PC-3 (cell line): Measurements from ENCODE around the gene ZNF134. TPM values are rescaled to one million over a fixed set of nuclear protein-coding genes. Genes with fewer than 3 reads are reported as not detected.

ENCODE experiments used
- ATAC-seq: fragments of 200-7000 bp; cut with Tn5 transposase; 2 replicates; pipeline ENCODE4 v1.9.1; 2020; ENCODE audit warnings: mild to moderate bottlenecking, moderate library complexity
- BruUV-seq: library from RNA; stranded (reverse); fragments of 400-500 nt; replicated peaks from 2 replicates; lab custom pipeline; 2021; lab: Mats Ljungman, UMichigan
- CTCF ChIA-PET: fragments of 300-600 bp; sonication (Branson Sonifier 250); formaldehyde crosslinking; loops from one replicate; lab custom pipeline; 2022; ENCODE audit warnings: antibody characterized with exemption; lab: Charles Lee
- POLR2A ChIA-PET: fragments of 300-600 bp; sonication (Branson Sonifier 250); formaldehyde crosslinking; loops from one replicate; lab custom pipeline; 2022; ENCODE audit warnings: antibody characterized with exemption; ENCODE audit not compliant: unreplicated experiment; lab: Charles Lee
- DNase-seq: peaks from one replicate; pipeline ENCODE4 v3.0.0-alpha.2; 2015
- H2AFZ ChIP-seq: fragments of 300-600 bp; sonication (generic); 2 replicates; pipeline ENCODE4 v1.6.0; 2016; ENCODE audit warnings: antibody characterized with exemption, low read length
- H3F3A ChIP-seq: fragments of 300-600 bp; sonication (generic); one replicate; pipeline ENCODE4 v1.6.0; 2017; ENCODE audit warnings: antibody characterized with exemption, low read length, control low read depth, mild to moderate bottlenecking; ENCODE audit not compliant: unreplicated experiment
- H3K27ac ChIP-seq: fragments of 300-600 bp; sonication (generic); 2 replicates; pipeline ENCODE4 v1.5.1; 2016; ENCODE audit warnings: mild to moderate bottlenecking, low read length
- H3K27me3 ChIP-seq: fragments of 300-600 bp; sonication (generic); 2 replicates; pipeline ENCODE4 v1.6.1; 2016; ENCODE audit warnings: low read length, mixed read lengths
- H3K36me3 ChIP-seq: fragments of 300-600 bp; sonication (generic); 2 replicates; pipeline ENCODE4 v1.6.1; 2016; ENCODE audit warnings: low read depth, mixed run types, low read length, mixed read lengths
- H3K4me1 ChIP-seq: fragments of 300-600 bp; sonication (generic); 2 replicates; pipeline ENCODE4 v1.5.1; 2016; ENCODE audit warnings: low read length; ENCODE audit not compliant: insufficient read depth
- H3K4me2 ChIP-seq: fragments of 300-600 bp; sonication (generic); 2 replicates; pipeline ENCODE4 v1.6.0; 2016; ENCODE audit warnings: low read length
- H3K4me3 ChIP-seq: fragments of 300-600 bp; sonication (generic); 2 replicates; pipeline ENCODE4 v1.5.1; 2016; ENCODE audit warnings: mild to moderate bottlenecking, low read length, mixed read lengths
- H3K79me2 ChIP-seq: fragments of 300-600 bp; sonication (generic); 2 replicates; pipeline ENCODE4 v1.6.1; 2017; ENCODE audit warnings: low read length, mixed read lengths
- H3K9ac ChIP-seq: fragments of 300-600 bp; sonication (generic); 2 replicates; pipeline ENCODE4 v1.6.0; 2016; ENCODE audit warnings: mild to moderate bottlenecking, low read length
- H3K9me2 ChIP-seq: fragments of 300-600 bp; sonication (generic); replicated peaks from 2 replicates; pipeline ENCODE4 v1.6.1; 2016; ENCODE audit warnings: mixed run types, low read length, mixed read lengths
- H3K9me3 ChIP-seq: fragments of 300-600 bp; sonication (generic); 2 replicates; pipeline ENCODE4 v1.6.1; 2016; ENCODE audit warnings: low read length, mixed read lengths
- H4K20me1 ChIP-seq: fragments of 300-600 bp; sonication (generic); 2 replicates; pipeline ENCODE4 v1.6.1; 2016; ENCODE audit warnings: low read length, mixed read lengths
- CTCF ChIP-seq: fragments of 300-600 bp; sonication (generic); conservative IDR thresholded peaks from 2 replicates; pipeline ENCODE4 v1.5.1; 2017; ENCODE audit warnings: antibody characterized with exemption, low read depth, mild to moderate bottlenecking, low read length
- EZH2 ChIP-seq: fragments of 300-600 bp; sonication (generic); IDR thresholded peaks from one replicate; pipeline ENCODE4 v1.6.1; 2017; ENCODE audit warnings: antibody characterized with exemption, mild to moderate bottlenecking, low read length; ENCODE audit not compliant: unreplicated experiment
- EZH2phosphoT487 ChIP-seq: fragments of 300-600 bp; sonication (generic); IDR thresholded peaks from 2 replicates; pipeline ENCODE4 v1.6.1; 2018; ENCODE audit warnings: mild to moderate bottlenecking, antibody characterized with exemption, low read length, borderline replicate concordance
- intact Hi-C: fragments of 100-400 bp; cut with micrococcal nuclease; formaldehyde crosslinking; loops from 2 replicates; pipeline ENCODE4 v1.9.0; 2023
- total RNA-seq: library from RNA; depleted of rRNA; stranded (reverse); fragments of >200 nt; gene quantifications from 2 replicates; pipeline ENCODE4 v1.2.3, GENCODE V29; 2014

ZNF134 gene
- total RNA-seq, 1 experiment from 2014 or later = 22.3 TPM

GRCh38 chr19:57632987-57633831, 19.2 kb downstream of the ZNF134 start, which contains the start of gene ZNF211:
TSS of gene ZNF211 (plus strand) at chr19:57633168. CDS start at chr19:57633347, 179 bp downstream.
- Histone ChIP-seq H3F3A (no peaks in the 10 kb centered on the region), H3K4me2 (peak within 1 kb of the TSS; percentile 90), H3K9me3 (peaks cover 26% of the 10 kb centered on the region), H3K4me1 (peaks cover 6% of the 10 kb centered on the region; the same call in 1 of the 2 replicates), H3K79me2 (no peaks in the 10 kb centered on the region), H3K9ac (peak within 1 kb of the TSS; percentile 70), H3K27ac (no peak within 1 kb of the TSS), H3K4me3 (peak within 1 kb of the TSS; percentile 86), H3K27me3 (no peaks in the 10 kb centered on the region), H2AFZ (peak within 1 kb of the TSS; percentile 99), H3K9me2 (no peaks in the 10 kb centered on the region), H3K36me3 (peaks cover 41% of the 10 kb centered on the region), H4K20me1 (no peaks in the 10 kb centered on the region)
- POLR2A ChIA-PET = interaction anchor here (0.5 to 0.8 kb wide), 3 partner anchors 19 to 49 kb away, joined by 3 to 5 read pairs (median 3); partner anchors contain the start of gene ZNF134
- intact Hi-C loops = loop anchor here (10.0 kb wide), 1 partner anchor 182 kb away; the partner anchor contains the start of gene ZNF552
- no peak for TF ChIP-seq EZH2
- no peak for TF ChIP-seq EZH2phosphoT487
- TF ChIP-seq CTCF = no peak
- CTCF ChIA-PET = no interaction called here
- peak; percentile 99 for ATAC-seq
- TSS peak; percentile 41 for BruUV-seq
- DNase-seq = peak; percentile 97

GRCh38 chr19:57633832-57634131, 19.7 kb downstream of the ZNF134 start:
- H3K4me1 ChIP-seq = peaks cover 6% of the 10 kb centered on the region; the same call in 1 of the 2 replicates
- peak overlapping the region; percentile 99 for H2AFZ ChIP-seq
- intact Hi-C loops = loop anchor here (10.0 kb wide), 1 partner anchor 181 kb away; the partner anchor contains the start of gene ZNF552
- no peaks in the 10 kb centered on the region for H3K9me2 ChIP-seq
- no peaks in the 10 kb centered on the region for H4K20me1 ChIP-seq
- no peaks in the 10 kb centered on the region for H3K79me2 ChIP-seq
- 0 out of 2 replicates have a peak, but pooled peaks have one; percentile 2 for ATAC-seq
- H3K4me3 ChIP-seq = peak overlapping the region; percentile 86
- peaks cover 47% of the 10 kb centered on the region for H3K36me3 ChIP-seq
- TF ChIP-seq EZH2phosphoT487 (no peak), CTCF (no peak), EZH2 (no peak)
- H3K9me3 ChIP-seq = peaks cover 31% of the 10 kb centered on the region
- ChIA-PET CTCF (no interaction called here), POLR2A (interaction anchor here (0.6 kb wide), 1 partner anchor 49 kb away, joined by 5 read pairs; no protein-coding TSS in a partner anchor)
- peak overlapping the region; percentile 70 for H3K9ac ChIP-seq
- H3K4me2 ChIP-seq = peak overlapping the region; percentile 90
- no peaks in the 10 kb centered on the region for H3K27me3 ChIP-seq
- H3F3A ChIP-seq = no peaks in the 10 kb centered on the region
- no TSS peak for BruUV-seq
- DNase-seq = no peak
- no peak overlapping the region for H3K27ac ChIP-seq
